ES-I3 (cell line): ENCODE results near the gene WSCD1.

Experiments used
- H3K36me3 ChIP-seq: 2 replicates; pipeline ENCODE4 v1.6.1; 2013; ENCODE audit warnings: mild to moderate bottlenecking, low read length, control low read depth, moderate library complexity; ENCODE audit not compliant: insufficient read depth
- H3K4me1 ChIP-seq: 2 replicates; pipeline ENCODE4 v1.6.1; 2013; ENCODE audit warnings: mild to moderate bottlenecking, control low read depth, low read length; ENCODE audit not compliant: insufficient read depth
- H3K9ac ChIP-seq: 2 replicates; pipeline ENCODE4 v1.6.1; 2013; ENCODE audit warnings: low read depth, mild to moderate bottlenecking, low read length, moderate library complexity
- H3K9me3 ChIP-seq: 2 replicates; pipeline ENCODE4 v1.6.1; 2013; ENCODE audit warnings: mild to moderate bottlenecking, low read length, moderate library complexity; ENCODE audit not compliant: control insufficient read depth, insufficient read depth

Gene WSCD1

GRCh38 chr17:6120351-6120750 is 50.2 kb downstream of the WSCD1 start:
- Histone ChIP-seq H3K9me3 (no peaks in the 10 kb centered on the region), H3K36me3 (no peaks in the 10 kb centered on the region; the same call in 1 of the 2 replicates), H3K4me1 (no peaks in the 10 kb centered on the region), H3K9ac (no peak overlapping the region)

- no peak overlapping the region for H3K9ac ChIP-seq
- no peaks in the 10 kb centered on the region for H3K36me3 ChIP-seq
These were observed 54.7 kb downstream of the WSCD1 start for GRCh38 chr17:6124856-6125255.

GRCh38 chr17:6126768-6127167 is 56.6 kb downstream of the WSCD1 start:
- no peaks in the 10 kb centered on the region for H3K36me3 ChIP-seq
- no peak overlapping the region for H3K9ac ChIP-seq
- no peaks in the 10 kb centered on the region for H3K9me3 ChIP-seq
- no peaks in the 10 kb centered on the region for H3K4me1 ChIP-seq

More at GRCh38 chr17:6124856-6125255, 54.7 kb downstream of the WSCD1 start:
- H3K4me1 ChIP-seq: no peaks in the 10 kb centered on the region
- H3K9me3 ChIP-seq: no peaks in the 10 kb centered on the region

- peaks cover 10% of the 10 kb centered on the region; the same call in 1 of the 2 replicates for H3K4me1 ChIP-seq
- H3K9ac ChIP-seq: no peak overlapping the region
- no peaks in the 10 kb centered on the region for H3K36me3 ChIP-seq
- no peaks in the 10 kb centered on the region for H3K9me3 ChIP-seq
These were observed 64.5 kb downstream of the WSCD1 start for GRCh38 chr17:6134721-6135120.

- no peak overlapping the region for H3K9ac ChIP-seq
- H3K9me3 ChIP-seq: no peaks in the 10 kb centered on the region
- no peaks in the 10 kb centered on the region for H3K36me3 ChIP-seq
- peaks cover 10% of the 10 kb centered on the region; the same call in 1 of the 2 replicates for H3K4me1 ChIP-seq
These were observed 65.1 kb downstream of the WSCD1 start for GRCh38 chr17:6135236-6135635.

- no peaks in the 10 kb centered on the region for H3K36me3 ChIP-seq
- no peak overlapping the region for H3K9ac ChIP-seq
- peaks cover 10% of the 10 kb centered on the region; the same call in 1 of the 2 replicates for H3K4me1 ChIP-seq
- H3K9me3 ChIP-seq: no peaks in the 10 kb centered on the region
These were observed 65.8 kb downstream of the WSCD1 start for GRCh38 chr17:6135996-6136395.

GRCh38 chr17:6137716-6138502 is 67.7 kb downstream of the WSCD1 start:
- peaks cover 10% of the 10 kb centered on the region; the same call in 1 of the 2 replicates for H3K4me1 ChIP-seq
- H3K9ac ChIP-seq: no peak overlapping the region
- no peaks in the 10 kb centered on the region for H3K36me3 ChIP-seq
- no peaks in the 10 kb centered on the region for H3K9me3 ChIP-seq

GRCh38 chr17:6138761-6139446 is 68.7 kb downstream of the WSCD1 start:
- no peak overlapping the region for H3K9ac ChIP-seq
- peaks cover 10% of the 10 kb centered on the region; the same call in 1 of the 2 replicates for H3K4me1 ChIP-seq
- no peaks in the 10 kb centered on the region for H3K36me3 ChIP-seq
- H3K9me3 ChIP-seq: no peaks in the 10 kb centered on the region

- no peak overlapping the region for H3K9ac ChIP-seq
- H3K9me3 ChIP-seq: no peaks in the 10 kb centered on the region
- no peaks in the 10 kb centered on the region for H3K36me3 ChIP-seq
- peaks cover 10% of the 10 kb centered on the region; the same call in 1 of the 2 replicates for H3K4me1 ChIP-seq
These were observed 69.3 kb downstream of the WSCD1 start for GRCh38 chr17:6139447-6139832.

GRCh38 chr17:6140188-6140587 is 70.0 kb downstream of the WSCD1 start:
- Histone ChIP-seq H3K36me3 (no peaks in the 10 kb centered on the region), H3K9me3 (no peaks in the 10 kb centered on the region), H3K9ac (no peak overlapping the region), H3K4me1 (peaks cover 10% of the 10 kb centered on the region; the same call in 1 of the 2 replicates)

- Histone ChIP-seq H3K4me1 (peaks cover 10% of the 10 kb centered on the region; the same call in 1 of the 2 replicates), H3K9me3 (no peaks in the 10 kb centered on the region), H3K9ac (no peak overlapping the region), H3K36me3 (no peaks in the 10 kb centered on the region)
These were observed 70.7 kb downstream of the WSCD1 start for GRCh38 chr17:6140728-6141330.

GRCh38 chr17:6142701-6143100 is 72.5 kb downstream of the WSCD1 start:
- Histone ChIP-seq H3K9ac (no peak overlapping the region), H3K4me1 (peaks cover 10% of the 10 kb centered on the region; the same call in 1 of the 2 replicates), H3K9me3 (no peaks in the 10 kb centered on the region), H3K36me3 (no peaks in the 10 kb centered on the region)

GRCh38 chr17:6145946-6146345 is 75.8 kb downstream of the WSCD1 start:
- Histone ChIP-seq H3K9ac (no peak overlapping the region), H3K9me3 (no peaks in the 10 kb centered on the region), H3K36me3 (no peaks in the 10 kb centered on the region), H3K4me1 (no peaks in the 10 kb centered on the region)

GRCh38 chr17:6147042-6147441 is 76.9 kb downstream of the WSCD1 start:
- H3K36me3 ChIP-seq: no peaks in the 10 kb centered on the region
- no peaks in the 10 kb centered on the region for H3K9me3 ChIP-seq
- no peaks in the 10 kb centered on the region for H3K4me1 ChIP-seq
- H3K9ac ChIP-seq: no peak overlapping the region
